ELF-1 (cell line): ENCODE measurements around the gene MICAL3.
"Not testable (repeated sequence)": the region's sequence is repeated elsewhere in the genome, so short reads cannot be mapped to it uniquely, and the experiment has no call there.

ENCODE experiments used
- DNase-seq: peaks from one replicate; pipeline ENCODE4 v3.0.0-alpha.2; 2016; ENCODE audit warnings: low read depth, low spot score

MICAL3 gene

DNA sequence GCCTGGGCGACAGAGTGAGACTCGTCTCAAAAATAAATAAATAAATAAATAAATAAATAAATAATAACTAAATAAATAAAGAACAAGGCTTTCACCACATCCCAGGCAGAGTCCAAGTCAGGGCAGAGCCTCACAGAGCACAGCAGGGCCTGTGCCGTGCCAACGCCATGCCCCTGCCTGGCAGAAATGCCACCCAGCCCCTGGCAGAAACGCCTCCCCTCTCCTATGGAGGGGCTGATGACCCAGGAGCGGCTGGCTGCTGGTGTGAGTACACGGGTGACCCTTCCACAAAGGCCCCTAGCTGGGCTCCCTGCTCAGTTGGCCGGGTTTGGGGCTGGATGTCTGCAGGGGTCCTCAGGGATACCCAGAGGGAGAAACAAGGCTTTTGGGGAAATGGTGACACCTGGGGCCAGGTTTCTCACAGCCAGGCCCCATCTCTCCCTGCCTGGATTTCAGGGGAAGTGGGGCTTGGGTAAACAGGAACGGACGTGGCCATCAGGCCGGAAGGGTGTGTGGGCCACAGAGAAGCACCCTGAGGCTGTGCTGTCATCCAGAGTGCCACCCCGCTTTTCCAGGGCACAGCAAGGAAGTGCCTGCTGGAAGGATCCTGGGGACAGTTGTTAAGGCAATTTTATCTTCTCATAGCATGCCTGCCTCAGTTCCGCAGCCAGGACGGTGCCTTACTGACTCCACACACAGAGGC, 255.2 kb downstream of the MICAL3 start:
- no peak for DNase-seq

GRCh38 chr22:17767233-17768065, 256.9 kb downstream of the MICAL3 start:
- DNase-seq: no peak

DNA sequence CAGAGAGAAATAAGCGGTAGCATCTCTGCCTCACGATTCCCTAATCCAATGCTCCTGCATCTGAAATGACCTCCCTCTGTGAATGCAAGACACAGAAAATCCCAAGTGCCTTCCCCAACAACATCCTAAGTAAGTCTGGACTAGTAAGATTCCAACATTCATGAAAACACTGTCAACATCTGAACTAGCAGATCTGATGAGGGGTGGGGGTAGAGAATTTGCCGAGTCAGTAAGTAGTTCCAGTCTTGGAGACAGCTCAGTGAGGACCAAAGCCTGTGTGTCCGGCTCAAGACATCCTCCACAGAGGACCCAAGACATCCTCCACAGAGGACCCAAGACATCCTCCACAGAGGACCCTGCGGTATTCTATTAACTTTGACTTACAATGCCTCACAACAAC, 259.5 kb downstream of the MICAL3 start:
- not testable (repeated sequence) for DNase-seq

GRCh38 chr22:17764036-17764435, 260.3 kb downstream of the MICAL3 start:
- no peak for DNase-seq

DNA sequence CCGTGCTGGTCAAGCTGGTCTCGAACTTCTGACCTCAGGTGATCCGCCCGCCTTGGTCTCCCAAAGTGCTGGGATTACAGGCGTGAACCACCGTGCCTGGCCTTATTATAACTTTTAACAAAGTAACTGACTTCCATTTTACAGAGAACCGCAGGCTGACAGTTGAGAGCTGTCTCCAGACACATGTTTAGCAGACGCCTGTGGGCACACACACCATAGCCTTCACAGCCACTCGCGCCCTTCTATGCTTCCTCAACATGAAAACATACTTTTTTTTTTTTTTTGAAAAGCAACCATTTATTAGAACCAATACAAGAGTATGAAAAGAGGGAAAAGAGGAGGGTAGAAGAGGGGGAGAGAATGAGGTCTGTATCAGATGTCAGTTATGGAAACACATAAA, 260.9 kb downstream of the MICAL3 start:
- DNase-seq: not testable (repeated sequence)

GRCh38 chr22:17761138-17761488, 263.2 kb downstream of the MICAL3 start:
- no peak for DNase-seq

GRCh38 chr22:17754233-17754925, 270.0 kb downstream of the MICAL3 start:
- DNase-seq: no peak

- DNase-seq: no peak
These were observed 270.9 kb downstream of the MICAL3 start for GRCh38 chr22:17753401-17753989.

DNA sequence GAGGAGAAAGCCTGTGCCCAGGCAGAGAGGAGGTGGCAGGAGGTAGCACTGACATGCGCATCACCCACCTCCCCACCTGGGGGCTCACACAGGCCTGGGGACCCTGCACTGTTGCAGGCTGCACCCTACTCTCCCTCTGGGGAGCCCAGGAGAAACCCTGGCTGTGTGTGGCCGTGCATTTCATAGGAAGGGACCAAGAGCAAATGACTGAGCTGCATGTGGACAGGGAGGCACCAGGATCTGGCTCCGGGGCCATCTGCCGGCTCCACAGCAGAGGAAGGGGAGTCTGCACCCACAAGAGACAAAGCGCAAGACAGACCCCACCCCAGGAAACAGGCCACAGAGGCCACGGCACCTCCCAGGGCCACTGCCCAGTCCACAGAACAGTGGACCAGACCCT, 272.8 kb downstream of the MICAL3 start:
- DNase-seq: no peak

DNA sequence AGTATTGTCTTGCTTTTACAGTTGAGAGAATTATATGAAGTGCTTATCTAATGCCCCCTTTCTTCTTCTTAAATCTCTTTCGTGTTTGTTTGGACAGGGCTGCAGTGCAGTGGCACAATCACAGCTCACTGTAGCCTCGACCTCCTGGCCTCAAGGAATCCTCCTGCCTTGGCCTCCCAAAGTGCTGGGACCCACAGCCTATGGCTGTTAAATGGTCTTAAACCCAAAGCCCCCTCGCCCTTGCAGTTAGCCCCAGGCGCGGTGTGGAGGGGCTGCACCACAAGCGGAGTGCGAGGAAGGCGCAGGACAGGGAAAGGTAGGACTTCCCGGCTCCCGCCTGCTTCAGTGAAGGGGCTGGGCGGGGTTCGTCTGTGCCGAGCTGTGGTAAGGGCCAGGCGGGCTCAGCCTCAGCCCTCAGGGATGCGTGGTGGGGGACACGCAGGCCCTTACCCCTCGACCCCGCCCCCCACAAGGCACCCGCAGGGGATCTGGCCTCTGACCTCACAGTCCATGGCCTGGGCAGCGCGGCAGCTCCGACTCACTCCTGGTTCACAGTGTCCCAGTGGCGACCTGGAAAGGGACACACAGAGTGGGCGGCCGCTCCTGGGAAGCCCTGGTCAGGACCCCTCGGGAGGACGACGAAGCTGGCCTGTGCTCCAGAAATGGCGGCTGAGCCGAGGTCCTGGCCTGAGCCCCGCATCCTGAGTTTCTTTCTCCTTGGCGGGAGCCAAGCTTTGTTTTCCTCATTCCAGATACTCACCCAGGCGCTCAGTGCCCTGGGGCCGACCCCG, 274.6 kb downstream of the MICAL3 start:
- DNase-seq: peak; percentile 68

DNA sequence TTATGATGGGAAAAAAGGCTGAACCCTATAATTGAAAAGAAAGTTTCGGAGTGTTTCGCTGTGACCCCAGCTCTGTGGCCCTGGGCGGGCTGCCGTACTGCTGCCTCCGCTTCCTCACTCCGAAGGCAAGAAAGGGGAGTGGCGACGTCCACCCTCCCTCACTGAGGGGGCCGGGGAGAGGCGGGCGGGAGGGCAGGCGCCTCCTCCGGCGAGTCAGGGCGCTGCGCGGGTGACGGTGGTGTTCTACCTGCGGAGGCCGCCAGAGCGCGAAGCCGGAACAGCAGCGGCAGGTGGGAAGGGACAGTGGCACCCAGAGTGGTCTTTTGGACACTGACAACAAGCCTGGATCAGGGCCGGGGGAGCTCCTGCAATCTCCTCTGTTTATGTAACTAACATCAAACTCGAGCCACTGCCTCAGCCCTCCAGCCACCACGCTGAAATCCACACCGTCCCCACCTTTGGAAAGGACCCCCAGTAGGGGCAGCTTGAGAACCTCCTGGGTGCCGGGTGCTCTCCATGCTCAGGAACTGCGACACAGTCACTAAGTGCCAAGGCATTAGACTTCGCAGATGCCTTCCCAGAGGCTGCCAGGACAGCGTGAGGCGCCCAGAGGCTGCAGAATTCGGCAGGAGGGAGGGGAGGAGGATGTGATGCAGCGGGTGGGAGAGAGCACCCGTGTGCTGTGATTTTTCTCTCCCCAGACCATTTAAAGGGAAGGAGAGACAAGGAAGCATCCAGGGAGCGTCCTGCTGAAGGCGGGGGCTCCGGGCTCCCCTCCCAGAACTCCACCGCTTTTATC, 275.6 kb downstream of the MICAL3 start:
- DNase-seq: peak; percentile 89

DNA sequence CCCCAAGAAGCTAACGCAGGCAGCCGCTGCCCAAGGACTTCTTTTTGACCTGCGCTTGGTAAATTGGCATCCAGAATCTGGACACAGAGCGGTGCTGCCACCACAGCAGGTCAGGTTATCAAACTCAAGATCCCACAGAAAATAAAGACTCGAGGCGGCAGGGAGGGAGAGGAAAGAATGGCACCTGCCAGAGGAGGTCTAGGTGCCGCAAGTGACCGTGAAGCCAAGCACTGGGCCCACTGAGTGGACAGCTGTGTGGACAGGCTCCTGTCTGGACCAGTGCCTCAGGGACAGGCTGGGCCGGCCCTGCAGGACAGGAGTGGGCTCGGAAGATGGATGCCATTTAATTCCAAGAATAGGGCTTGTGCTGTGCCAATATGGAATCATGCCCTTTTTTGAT, 277.4 kb downstream of the MICAL3 start:
- DNase-seq: no peak

DNA sequence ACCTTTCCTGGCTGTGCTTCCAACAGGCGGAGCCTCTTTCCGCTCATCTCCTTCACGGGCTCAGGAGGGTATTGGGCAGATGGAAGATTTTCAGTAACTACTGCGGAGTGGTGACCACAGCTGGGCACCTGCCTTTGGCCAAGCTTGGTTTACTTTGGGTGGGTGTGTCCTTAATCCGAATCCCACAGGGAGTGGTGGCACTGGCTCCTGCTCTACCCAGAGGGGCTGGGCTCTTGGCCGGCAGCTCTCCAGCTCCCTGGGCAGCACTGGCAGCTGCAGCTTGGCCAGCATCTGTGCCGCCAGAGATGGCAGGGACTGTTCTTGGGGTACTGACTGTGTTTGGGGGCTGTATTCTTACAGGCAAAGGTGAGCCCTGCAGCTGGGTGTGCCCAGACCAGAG, 279.9 kb downstream of the MICAL3 start:
- no peak for DNase-seq

DNA sequence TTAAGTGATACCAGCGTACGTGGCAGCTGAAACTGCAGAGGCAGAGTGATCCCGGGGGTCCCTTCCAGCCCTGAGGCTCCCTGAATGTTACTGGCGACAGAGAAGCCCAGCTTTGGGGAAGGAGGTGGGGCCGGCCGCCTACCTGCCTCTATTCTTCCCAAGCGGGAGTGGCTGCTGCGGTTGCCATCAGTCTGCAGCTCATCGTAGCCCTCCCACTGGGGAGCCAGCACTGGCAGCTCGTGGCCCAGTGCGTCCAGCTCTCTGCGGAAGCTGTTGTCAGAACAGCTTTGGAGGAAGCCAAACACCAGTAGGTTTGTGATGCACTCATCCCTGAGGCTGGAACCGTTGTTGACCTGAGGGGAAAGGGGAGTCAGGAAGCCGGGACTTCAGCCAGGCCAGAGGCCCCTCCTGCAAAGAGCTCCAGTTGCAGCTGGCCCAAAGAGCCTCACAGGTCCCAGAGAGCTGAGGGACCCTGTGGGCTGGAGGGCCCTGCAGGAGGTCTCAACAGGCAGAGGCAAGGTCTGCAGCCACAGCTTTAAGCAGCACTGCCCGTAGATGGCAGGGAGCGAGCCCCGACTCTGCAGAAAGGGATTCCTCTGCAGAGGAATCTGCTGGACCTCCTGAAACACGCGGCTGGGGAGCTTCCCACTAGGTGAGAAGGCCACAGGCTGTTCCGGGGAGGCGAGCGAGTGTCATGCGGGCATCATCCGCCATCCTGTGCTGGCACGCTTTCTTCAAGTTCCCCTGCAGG, 280.5 kb downstream of the MICAL3 start:
- DNase-seq: peak; percentile 56

GRCh38 chr22:17742527-17742902, 281.8 kb downstream of the MICAL3 start:
- DNase-seq: peak; percentile 94

DNA sequence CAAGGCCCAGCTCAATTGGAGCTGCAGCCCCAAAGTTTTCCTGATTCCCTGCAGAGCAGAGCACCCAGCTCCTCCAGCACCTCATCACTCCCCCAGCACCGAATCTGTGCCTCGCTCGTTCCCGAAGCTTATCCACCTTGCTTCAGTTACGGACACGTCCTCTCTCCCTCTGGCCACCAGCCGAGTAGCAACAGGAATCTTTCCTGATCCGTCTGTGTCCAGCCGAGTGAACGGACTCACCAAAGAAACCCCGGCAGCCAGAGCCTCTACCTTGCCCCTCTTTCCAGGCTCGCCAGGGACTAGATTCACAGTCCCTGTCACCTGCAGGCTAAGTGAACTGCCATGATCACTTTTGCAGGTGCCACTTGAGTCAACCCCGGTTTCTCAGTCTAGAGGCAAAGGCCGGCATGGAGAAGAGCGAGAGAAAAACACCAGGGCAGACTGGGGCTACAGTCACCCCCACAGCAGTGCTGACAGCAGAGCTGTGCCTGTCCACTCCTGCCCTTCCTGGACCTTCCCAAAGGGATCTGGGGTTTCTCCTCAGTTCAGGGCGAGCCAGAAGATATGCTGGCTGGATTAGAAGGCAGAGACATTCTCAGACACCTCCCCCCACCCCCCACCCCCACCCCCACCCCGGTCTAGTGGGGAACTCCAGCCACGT, 282.4 kb downstream of the MICAL3 start:
- no peak for DNase-seq

GRCh38 chr22:17739196-17739975, 285.0 kb downstream of the MICAL3 start:
- DNase-seq: no peak

GRCh38 chr22:17738386-17739128, 285.8 kb downstream of the MICAL3 start:
- no peak for DNase-seq
